Keratinocyte (primary cell): ENCODE data around the gene PCDHA9.

Experiments used
- EZH2 ChIP-seq: IDR thresholded peaks from one replicate; pipeline ENCODE4 v1.6.1; 2012; ENCODE audit warnings: inconsistent platforms, mild to moderate bottlenecking, low read length, moderate library complexity
- TF ChIP-seq, protein P1 (sequence below), 3 experiments: IDR thresholded peaks in 1 of 3; conservative IDR thresholded peaks in 1 of 3; optimal IDR thresholded peaks in 1 of 3; 2 replicates in 2 of 3; 3 replicates in 1 of 3; pipeline versions ENCODE3 to v1.5.1; 2011; ENCODE audit warnings: low read length in 3 of 3, mild to moderate bottlenecking in 3 of 3, moderate library complexity in 2 of 3, control low read depth in 1 of 3, inconsistent platforms in 1 of 3; ENCODE audit not compliant: insufficient read depth in 2 of 3; ENCODE audit errors: extremely low read depth in 1 of 3

DNA sequence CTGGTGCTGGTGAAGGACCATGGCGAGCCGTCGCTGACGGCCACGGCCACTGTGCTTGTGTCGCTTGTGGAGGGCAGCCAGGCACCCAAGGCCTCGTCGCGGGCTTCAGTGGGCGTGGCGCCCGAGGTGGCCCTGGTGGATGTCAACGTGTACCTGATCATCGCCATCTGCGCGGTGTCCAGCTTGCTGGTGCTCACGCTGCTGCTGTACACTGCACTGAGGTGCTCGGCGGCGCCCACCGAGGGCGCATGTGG is 9.7 kb downstream of the PCDHA9 start:
- TF ChIP-seq, protein P1, sequence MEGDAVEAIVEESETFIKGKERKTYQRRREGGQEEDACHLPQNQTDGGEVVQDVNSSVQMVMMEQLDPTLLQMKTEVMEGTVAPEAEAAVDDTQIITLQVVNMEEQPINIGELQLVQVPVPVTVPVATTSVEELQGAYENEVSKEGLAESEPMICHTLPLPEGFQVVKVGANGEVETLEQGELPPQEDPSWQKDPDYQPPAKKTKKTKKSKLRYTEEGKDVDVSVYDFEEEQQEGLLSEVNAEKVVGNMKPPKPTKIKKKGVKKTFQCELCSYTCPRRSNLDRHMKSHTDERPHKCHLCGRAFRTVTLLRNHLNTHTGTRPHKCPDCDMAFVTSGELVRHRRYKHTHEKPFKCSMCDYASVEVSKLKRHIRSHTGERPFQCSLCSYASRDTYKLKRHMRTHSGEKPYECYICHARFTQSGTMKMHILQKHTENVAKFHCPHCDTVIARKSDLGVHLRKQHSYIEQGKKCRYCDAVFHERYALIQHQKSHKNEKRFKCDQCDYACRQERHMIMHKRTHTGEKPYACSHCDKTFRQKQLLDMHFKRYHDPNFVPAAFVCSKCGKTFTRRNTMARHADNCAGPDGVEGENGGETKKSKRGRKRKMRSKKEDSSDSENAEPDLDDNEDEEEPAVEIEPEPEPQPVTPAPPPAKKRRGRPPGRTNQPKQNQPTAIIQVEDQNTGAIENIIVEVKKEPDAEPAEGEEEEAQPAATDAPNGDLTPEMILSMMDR (optimal IDR thresholded peaks at IDR 0.05 in 1 of 3, IDR thresholded peaks at IDR 0.05 in 1 of 3, conservative IDR thresholded peaks at IDR 0.05 in 1 of 3; ENCODE audit: extremely low read depth in 1 of 3, insufficient read depth in 2 of 3, low read length in 3 of 3), result no peak
- no peak for TF ChIP-seq EZH2
